GM18909 (cell line): ENCODE data around the gene SHLD3.
"Not testable (repeated sequence)": the region's sequence is repeated elsewhere in the genome, so short reads cannot be mapped to it uniquely, and the experiment has no call there.

ENCODE experiments used
- ATAC-seq: cut with Tn5 transposase; IDR thresholded peaks from one replicate; pipeline ENCODE4 v1.9.1; 2021; ENCODE audit warnings: mild to moderate bottlenecking; ENCODE audit not compliant: unreplicated experiment, poor library complexity

SHLD3 gene, protein sequence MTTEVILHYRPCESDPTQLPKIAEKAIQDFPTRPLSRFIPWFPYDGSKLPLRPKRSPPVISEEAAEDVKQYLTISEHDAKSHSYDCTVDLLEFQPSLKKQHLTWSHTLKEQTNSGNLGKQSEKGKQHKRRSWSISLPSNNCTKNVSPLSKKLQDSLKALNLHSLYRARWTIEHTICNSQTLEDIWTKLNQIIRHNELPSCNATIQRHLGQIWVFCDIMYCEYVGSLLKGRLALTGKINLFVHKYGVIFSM

GRCh38 chr5:65624571-65625555 is at the start of gene SHLD3, which contains the start of gene TRAPPC13:
SHLD3 (plus strand) TSS chr5:65625027; CDS start chr5:65629588, 4,561 bp downstream.
TRAPPC13 (plus strand) TSS chr5:65625027; CDS start chr5:65625061, 34 bp downstream.
- peak; percentile 79 for ATAC-seq

GRCh38 chr5:65577141-65577540 is 47.7 kb upstream of the SHLD3 start:
- no peak for ATAC-seq

DNA sequence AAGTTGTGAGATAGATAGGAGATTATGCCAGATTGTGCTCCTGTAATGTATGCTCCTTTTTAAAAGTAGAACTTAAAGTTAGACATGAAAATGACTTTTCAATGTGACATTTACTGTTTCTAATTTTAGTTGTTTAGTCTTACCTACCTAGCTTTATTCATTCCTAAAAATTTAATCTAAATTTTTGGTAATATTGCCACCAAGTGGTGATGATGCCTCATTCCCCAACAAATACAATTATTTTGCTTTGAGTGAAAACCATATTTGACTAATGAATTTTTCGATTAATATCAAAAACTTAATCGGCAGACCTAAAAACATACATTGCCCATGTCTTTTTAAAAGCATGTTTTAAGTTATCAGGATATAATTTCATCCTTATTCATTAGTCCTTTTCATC is 36.1 kb upstream of the SHLD3 start:
- no peak for ATAC-seq

- ATAC-seq: not testable (repeated sequence)
These were observed 23.1 kb upstream of the SHLD3 start for GRCh38 chr5:65601761-65602160.

DNA sequence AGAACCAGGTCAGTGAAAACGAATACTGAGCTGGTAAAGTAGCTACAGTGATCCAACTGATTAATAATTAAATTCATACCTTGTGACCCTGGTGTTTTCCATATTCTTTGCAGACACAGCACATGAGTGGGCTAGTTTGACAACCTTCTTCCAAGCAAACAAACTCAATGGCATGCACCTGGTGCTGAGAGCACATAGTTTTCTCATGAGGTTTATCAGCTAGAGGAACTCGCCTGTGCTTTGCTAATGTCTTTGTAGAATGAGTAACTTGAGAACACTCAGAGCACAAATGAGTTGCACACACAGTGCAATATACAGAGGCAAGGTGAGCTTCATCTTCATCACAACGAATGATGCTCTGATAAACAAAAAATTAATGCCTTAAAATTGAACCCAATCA is 13.3 kb upstream of the SHLD3 start:
- no peak for ATAC-seq

DNA sequence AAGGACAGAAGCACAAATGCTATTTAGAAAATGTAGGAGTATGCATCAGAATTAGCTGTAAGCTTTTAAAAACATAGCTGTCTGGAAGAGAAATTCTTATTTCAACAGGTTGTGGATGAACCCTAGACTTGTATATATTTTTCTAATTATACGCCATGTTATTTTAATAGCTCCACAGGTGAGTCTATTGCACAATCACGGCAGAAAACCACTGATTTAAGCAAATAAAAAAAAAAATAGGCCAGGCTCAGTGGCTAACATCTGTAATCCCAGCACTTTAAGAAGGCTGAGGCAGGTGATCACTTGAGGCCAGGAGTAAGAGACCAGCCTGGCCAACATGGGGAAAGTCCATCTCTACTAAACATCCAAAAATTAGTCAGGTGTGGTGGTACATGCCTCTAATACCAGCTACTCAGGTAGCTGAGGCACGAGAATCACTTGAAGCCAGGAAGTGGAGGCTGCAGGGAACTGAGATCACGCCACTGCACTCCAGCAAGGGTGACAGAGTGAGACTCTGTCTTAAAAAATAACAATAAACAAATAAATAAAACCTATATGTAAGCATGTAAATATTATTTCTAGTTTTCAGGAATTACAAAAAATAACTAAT is 12.4 kb upstream of the SHLD3 start:
- no peak for ATAC-seq

DNA sequence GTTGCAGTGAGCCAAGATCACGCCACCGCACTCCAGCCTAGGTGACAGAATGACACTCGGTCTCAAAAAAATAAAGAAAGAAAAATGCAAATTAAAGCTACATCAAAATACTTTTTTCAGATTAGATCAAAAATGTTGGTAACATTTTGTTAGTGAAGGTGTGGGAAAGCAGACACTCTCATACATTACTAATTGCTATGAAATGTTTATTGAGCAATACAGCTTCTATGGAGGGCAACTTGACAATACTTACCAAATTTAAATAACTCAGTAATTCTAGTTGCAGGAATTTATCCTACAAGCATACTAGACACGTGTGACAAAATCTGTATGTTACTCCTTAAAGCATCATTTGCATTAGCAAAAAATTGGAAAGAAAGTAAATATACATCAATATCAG is 4.8 kb upstream of the SHLD3 start:
- ATAC-seq: no peak

GRCh38 chr5:65621961-65622360 is 2.9 kb upstream of the SHLD3 start:
- not testable (repeated sequence) for ATAC-seq

DNA sequence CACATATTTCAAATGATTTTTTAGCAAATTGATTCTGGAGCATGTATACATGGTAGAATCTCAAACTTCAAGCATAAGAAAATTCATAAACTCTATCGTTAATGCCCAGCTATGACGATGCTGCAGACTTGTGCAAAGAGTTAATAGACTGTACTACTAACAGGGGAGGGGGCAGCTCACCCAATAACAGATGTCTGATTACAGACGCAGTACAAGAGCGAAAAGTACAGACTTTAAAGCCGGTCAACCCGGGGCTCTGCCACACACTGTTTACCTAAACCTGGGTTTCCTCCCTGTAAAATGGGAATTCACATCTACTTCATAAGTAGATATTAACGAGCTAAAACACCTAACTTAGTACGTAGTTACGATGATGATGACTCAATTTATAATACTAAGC is 1.3 kb upstream of the SHLD3 start:
- no peak for ATAC-seq

DNA sequence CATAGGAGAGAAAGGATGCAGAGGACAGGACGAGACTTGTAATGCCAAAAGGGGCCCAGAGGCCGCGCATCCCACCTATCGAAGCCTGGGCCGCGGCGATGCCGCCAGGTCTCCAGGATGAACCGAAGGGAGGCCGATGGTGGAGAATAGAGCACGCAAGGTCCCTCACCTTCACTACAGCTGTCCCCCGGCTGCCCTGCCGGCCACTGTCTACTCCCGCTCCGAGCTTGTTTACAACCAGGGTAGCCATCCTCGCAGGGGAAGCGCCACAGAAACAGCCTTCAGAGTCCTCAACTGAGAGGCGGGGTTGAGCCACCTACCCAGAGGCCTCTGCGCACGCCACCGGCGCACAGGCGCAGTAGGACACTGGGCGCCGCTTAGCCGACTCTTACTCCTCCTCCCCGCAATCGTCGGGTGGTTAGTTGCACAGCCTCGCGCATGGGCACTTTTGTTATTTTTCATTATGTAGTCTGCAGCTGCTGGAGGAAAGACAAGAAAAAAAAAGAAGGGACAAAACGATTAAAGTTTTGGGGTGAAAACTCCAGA is 729 bp upstream of the SHLD3 start, which contains the start of gene TRIM23:
TSS of gene TRIM23 (minus strand) at position 309 of the 546 bp plus-strand sequence. CDS start at position 250, 59 bp downstream.
- peak; percentile 94 for ATAC-seq

- ATAC-seq: no peak
These were observed 916 bp downstream of the SHLD3 start for GRCh38 chr5:65625743-65626142.

GRCh38 chr5:65630981-65631380 is 6.2 kb downstream of the SHLD3 start:
- ATAC-seq: no peak

DNA sequence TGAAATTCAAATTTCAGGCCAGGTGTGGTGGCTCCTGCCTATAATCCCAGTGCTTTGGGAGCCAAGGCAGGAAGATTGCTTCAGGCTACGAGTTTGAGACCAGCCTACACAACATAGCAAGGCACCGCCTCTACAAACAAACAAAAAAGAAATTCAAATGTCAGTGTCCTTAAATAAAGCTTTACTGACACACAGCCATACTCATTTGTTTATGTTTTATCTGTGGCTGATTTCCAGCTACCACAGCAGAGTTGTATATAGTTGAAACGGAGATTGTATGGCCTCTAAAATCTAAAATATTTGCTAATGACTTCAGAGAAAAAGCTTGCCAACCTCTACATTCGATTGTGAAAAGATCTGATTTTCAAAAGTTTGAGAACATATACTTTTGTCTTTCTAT is 15.4 kb downstream of the SHLD3 start:
- ATAC-seq: no peak

GRCh38 chr5:65646938-65647337 is 22.1 kb downstream of the SHLD3 start:
- ATAC-seq: no peak

DNA sequence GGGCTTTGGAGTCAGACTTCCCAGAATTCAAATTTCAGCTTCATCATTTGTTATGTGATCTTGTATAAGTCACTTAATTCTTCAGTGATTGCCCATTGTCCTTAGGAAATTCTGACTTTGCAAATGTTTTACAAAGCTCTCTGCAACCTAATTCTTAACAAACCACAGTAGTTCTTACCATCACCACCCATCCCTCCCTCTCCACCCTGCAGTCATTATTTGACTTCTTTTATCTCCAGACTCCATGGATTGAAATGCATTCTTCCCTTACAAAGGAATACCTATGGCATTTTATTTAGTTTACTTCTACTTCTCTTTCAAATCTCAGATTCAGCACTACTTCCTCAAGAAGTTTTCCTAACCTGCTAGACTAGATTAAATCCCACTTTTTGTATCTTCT is 23.1 kb downstream of the SHLD3 start:
- no peak for ATAC-seq

DNA sequence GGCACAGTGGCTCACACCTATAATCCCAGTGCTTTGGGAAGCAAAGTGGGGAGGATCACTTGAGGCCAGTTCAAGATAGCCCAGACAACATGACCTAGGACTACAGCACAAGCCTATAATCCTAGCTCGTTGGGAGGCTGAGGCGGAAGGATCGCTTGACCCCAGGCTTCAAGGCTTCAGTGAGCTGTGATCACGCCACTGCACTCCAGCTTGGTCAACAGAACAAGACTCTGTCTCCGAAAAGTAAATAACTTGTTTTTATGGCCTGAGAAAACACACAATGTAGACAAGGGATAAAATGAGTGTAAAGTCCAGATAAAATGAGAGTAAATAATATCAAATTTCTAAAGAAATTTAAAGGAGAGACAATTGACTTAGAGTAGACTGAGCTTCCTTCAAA is 26.3 kb downstream of the SHLD3 start:
- ATAC-seq: no peak

DNA sequence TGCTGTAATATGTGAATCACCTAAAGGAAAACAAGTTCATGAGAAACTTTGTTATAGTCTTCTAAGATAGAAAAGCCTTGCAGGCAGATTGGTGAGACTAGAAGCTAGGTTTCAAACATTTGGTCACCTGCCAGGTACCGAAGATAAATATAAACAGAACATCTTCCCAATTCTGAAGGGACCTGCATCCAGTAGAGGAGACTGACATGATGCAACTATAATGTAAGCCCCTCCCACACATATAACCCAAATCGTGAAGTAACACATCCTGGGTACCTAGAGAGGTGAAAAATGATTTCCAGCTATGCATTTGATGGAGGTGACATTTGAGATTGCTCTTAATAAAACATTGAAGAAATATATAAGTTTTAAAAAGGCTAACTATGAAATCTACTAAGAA is 29.9 kb downstream of the SHLD3 start:
- no peak for ATAC-seq

DNA sequence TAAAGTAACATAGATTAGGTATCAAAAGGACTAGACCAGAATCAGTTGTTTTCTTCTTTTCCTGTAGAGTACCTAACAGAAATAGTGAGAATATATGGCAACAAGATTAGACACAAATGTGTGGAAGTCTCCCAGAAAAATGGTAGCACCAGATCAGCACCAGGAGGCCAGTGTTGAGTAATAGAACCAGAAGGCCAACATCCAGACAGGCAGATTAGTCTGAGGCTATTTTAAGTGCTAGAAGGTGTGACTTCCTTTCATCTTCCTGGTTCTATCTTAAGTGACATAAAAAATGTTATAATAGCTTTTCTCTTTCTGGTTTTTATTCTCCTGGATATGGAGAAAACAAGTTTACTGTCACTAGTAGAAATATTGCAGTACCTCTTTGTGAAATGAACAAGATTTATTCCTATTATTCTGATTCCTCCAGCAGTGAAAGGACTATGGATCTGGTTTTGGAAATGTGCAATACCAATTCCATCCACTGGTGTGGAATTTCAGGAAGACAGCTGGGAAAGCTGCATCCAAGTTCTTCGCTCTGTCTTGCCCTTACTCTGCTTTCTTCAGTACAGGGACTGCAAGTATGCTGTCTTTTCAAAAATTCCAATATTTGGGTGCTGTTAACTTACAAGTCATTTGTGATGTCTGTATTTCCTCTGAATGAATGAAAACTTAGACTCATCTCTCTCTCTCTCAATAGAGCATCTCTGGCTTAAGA is 39.1 kb downstream of the SHLD3 start:
- no peak for ATAC-seq

DNA sequence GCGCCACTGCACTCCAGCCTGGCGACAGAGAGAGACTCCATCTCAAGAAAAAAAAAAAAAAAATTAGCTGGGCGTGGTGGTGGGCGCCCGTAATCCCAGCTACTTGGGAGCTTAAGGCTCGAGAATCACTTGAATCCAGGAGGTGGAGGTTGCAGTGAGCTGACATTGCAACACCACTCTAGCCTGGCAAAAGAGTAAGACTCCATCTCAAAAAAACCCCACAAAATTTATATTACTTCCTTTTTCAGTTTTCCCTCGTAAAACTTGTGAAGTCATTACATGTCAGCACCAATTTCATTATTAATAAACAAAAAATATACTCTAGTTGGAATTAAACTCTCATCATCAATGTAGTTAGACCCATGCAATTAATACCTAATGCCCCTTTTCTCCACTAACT is 43.9 kb downstream of the SHLD3 start:
- ATAC-seq: no peak

DNA sequence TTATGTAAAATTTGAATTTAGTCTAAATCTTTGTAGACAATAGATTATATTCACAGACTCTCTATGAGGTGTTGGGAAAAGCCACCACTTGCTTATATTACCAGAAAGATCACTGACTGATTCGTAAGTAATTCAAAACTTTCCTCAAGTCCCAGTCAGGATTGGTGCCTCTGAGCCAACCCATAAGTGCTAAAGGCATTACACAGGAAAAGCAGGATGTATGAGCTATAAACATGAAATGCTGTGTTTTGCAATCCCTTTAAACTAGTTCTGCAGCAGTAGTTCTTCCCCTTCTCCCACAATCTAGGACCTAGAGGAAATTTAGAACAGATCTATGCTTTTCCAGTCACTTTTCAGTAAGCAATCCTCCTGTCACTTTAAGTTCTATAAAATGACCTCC is 48.0 kb downstream of the SHLD3 start:
- ATAC-seq: no peak
